DND-41 (cell line): ENCODE measurements around the gene KAT6B.

Source experiments
- EZH2 ChIP-seq: IDR thresholded peaks from 3 replicates; pipeline ENCODE4 v1.6.1; 2012; ENCODE audit warnings: borderline replicate concordance, low read depth, mild to moderate bottlenecking, moderate library complexity, low read length, inconsistent platforms; ENCODE audit not compliant: severe bottlenecking
- TF ChIP-seq, protein P1 (sequence below): IDR thresholded peaks from 2 replicates; pipeline ENCODE4 v1.5.1; 2012; ENCODE audit warnings: borderline replicate concordance, low read length, moderate library complexity, mild to moderate bottlenecking; ENCODE audit not compliant: poor library complexity, severe bottlenecking; ENCODE audit errors: extremely low read depth

GRCh38 chr10:75000748-75001321 lies 174.4 kb downstream of the KAT6B start:
- TF ChIP-seq, protein P1, sequence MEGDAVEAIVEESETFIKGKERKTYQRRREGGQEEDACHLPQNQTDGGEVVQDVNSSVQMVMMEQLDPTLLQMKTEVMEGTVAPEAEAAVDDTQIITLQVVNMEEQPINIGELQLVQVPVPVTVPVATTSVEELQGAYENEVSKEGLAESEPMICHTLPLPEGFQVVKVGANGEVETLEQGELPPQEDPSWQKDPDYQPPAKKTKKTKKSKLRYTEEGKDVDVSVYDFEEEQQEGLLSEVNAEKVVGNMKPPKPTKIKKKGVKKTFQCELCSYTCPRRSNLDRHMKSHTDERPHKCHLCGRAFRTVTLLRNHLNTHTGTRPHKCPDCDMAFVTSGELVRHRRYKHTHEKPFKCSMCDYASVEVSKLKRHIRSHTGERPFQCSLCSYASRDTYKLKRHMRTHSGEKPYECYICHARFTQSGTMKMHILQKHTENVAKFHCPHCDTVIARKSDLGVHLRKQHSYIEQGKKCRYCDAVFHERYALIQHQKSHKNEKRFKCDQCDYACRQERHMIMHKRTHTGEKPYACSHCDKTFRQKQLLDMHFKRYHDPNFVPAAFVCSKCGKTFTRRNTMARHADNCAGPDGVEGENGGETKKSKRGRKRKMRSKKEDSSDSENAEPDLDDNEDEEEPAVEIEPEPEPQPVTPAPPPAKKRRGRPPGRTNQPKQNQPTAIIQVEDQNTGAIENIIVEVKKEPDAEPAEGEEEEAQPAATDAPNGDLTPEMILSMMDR, result no peak
- TF ChIP-seq EZH2, result no peak
